HepG2 (cell line): ENCODE data around the gene SRP14. TPM values are rescaled to one million over a fixed set of nuclear protein-coding genes. Genes with fewer than 3 reads are reported as not detected.

ENCODE experiments used
- ATAC-seq: fragments of 200-7000 bp; cut with Tn5 transposase; 3 replicates; pipeline ENCODE4 v1.9.1; 2020; ENCODE audit warnings: mild to moderate bottlenecking, moderate library complexity
- BruUV-seq: library from RNA; stranded (reverse); fragments of 400-500 nt; replicated peaks from 2 replicates; lab custom pipeline; 2021; lab: Mats Ljungman, UMichigan
- CTCF ChIA-PET: fragments of 300-600 bp; formaldehyde crosslinking; extraction: SDS; loops from one replicate; lab custom pipeline; 2021; ENCODE audit warnings: low total read pairs, inconsistent platforms, low intra/inter-chr PET ratio; lab: Yijun Ruan, JAX
- POLR2A ChIA-PET: fragments of 350-600 bp; sonication (Branson Sonifier 250); formaldehyde crosslinking; loops from one replicate; lab custom pipeline; 2020; ENCODE audit warnings: antibody characterized with exemption, inconsistent platforms; lab: Yijun Ruan, JAX
- DNase-seq: peaks from one replicate; pipeline ENCODE4 v3.0.0-alpha.2; 2015; ENCODE audit warnings: low spot score
- FAIRE-seq: peaks from 3 replicates; lab custom pipeline; 2011; peaks lifted over from hg19 to GRCh38; lab: Jason Lieb, UNC
- H2AFZ ChIP-seq: one replicate; pipeline ENCODE4 v1.6.1; 2011; ENCODE audit warnings: low read length, inconsistent platforms
- H3K27ac ChIP-seq: fragments of 300-600 bp; 3 replicates; pipeline ENCODE4 v1.8.0; 2011; ENCODE audit warnings: mixed run types, mild to moderate bottlenecking, mixed read lengths, low read length, inconsistent platforms; ENCODE audit not compliant: insufficient read depth; ENCODE audit errors: extremely low read length
- H3K27me3 ChIP-seq, 2 experiments: fragments of 200-600 bp in 1 of 2; 2 replicates in 1 of 2; 3 replicates in 1 of 2; pipeline versions ENCODE4 v1.6.0 to v1.8.0; 2011; ENCODE audit warnings: low read length in 2 of 2, mild to moderate bottlenecking in 2 of 2, moderate library complexity in 2 of 2, inconsistent platforms in 1 of 2; ENCODE audit not compliant: insufficient read depth in 2 of 2, control insufficient read depth in 1 of 2
- H3K36me3 ChIP-seq, 2 experiments: fragments of 200-600 bp in 1 of 2; replicated peaks in 1 of 2; 2 replicates in 1 of 2; 3 replicates in 1 of 2; pipeline versions ENCODE4 v1.5.1 to v1.8.0; 2011; ENCODE audit warnings: low read length in 2 of 2, inconsistent platforms in 1 of 2; ENCODE audit not compliant: insufficient read depth in 2 of 2, control insufficient read depth in 1 of 2
- H3K4me1 ChIP-seq: 2 replicates; pipeline ENCODE4 v1.5.1; 2012; ENCODE audit warnings: low read length, inconsistent platforms; ENCODE audit not compliant: insufficient read depth
- H3K4me2 ChIP-seq: 2 replicates; pipeline ENCODE4 v1.6.0; 2011; ENCODE audit warnings: low read depth, low read length, inconsistent platforms
- H3K4me3 ChIP-seq, 3 experiments: fragments of 200-600 bp in 1 of 3; sonication (generic), shearing (Covaris generic) in 1 of 3; replicated peaks in 1 of 3; 2 replicates each; pipeline ENCODE4 v1.5.1; 2011 to 2016; ENCODE audit warnings: low read length in 3 of 3, inconsistent platforms in 2 of 3, low read depth in 2 of 3, mild to moderate bottlenecking in 2 of 3, control low read depth in 1 of 3, mixed read lengths in 1 of 3; ENCODE audit not compliant: insufficient read depth in 1 of 3
- H3K79me2 ChIP-seq: one replicate; pipeline ENCODE4 v1.6.1; 2011; ENCODE audit warnings: low read length, inconsistent platforms; ENCODE audit not compliant: insufficient read depth
- H3K9ac ChIP-seq: 2 replicates; pipeline ENCODE4 v1.6.0; 2011; ENCODE audit warnings: mild to moderate bottlenecking, low read depth, low read length, inconsistent platforms; ENCODE audit not compliant: insufficient read depth
- H3K9me3 ChIP-seq: 2 replicates; pipeline ENCODE4 v1.5.1; 2012; ENCODE audit warnings: mild to moderate bottlenecking, low read length
- H4K20me1 ChIP-seq: 2 replicates; pipeline ENCODE4 v1.6.0; 2011; ENCODE audit warnings: inconsistent platforms, mild to moderate bottlenecking, low read length, moderate library complexity; ENCODE audit not compliant: insufficient read depth
- KLF11 ChIP-seq: IDR thresholded peaks from 2 replicates; pipeline ENCODE4 v1.6.1; 2016; ENCODE audit warnings: missing compliant biosample characterization
- NR2F6 ChIP-seq, 2 experiments: IDR thresholded peaks; 2 replicates each; pipeline ENCODE4 v1.6.1; 2016; ENCODE audit warnings: antibody characterized with exemption in 1 of 2, mild to moderate bottlenecking in 1 of 2
- SETDB1 ChIP-seq: sonication (generic); formaldehyde crosslinking; IDR thresholded peaks from 2 replicates; pipeline ENCODE4 v1.5.1; 2020; ENCODE audit warnings: missing genetic modification reagents, mild to moderate bottlenecking, borderline replicate concordance
- ZFY ChIP-seq: sonication (generic); formaldehyde crosslinking; IDR thresholded peaks from 2 replicates; pipeline ENCODE4 v1.4.0; 2020; ENCODE audit warnings: missing genetic modification reagents
- ZNF121 ChIP-seq: sonication (generic); formaldehyde crosslinking; IDR thresholded peaks from 2 replicates; pipeline ENCODE4 v1.5.0; 2020; ENCODE audit warnings: mild to moderate bottlenecking, missing genetic modification reagents
- ZNF256 ChIP-seq: sonication (generic); formaldehyde crosslinking; conservative IDR thresholded peaks from 2 replicates; pipeline ENCODE4 v1.4.0; 2020; ENCODE audit warnings: missing genetic modification reagents
- ZNF543 ChIP-seq: sonication (generic); formaldehyde crosslinking; IDR thresholded peaks from 2 replicates; pipeline ENCODE4 v1.4.0; 2020; ENCODE audit warnings: mild to moderate bottlenecking, missing genetic modification reagents
- WGBS: methylation state at CpG from one replicate; pipeline ENCODE4 v1.1.6; 2017; ENCODE audit warnings: low lambda C conversion rate; 5-methylcytosine and 5-hydroxymethylcytosine counted together
- in situ Hi-C: cut with HindIII; loops from 2 replicates; pipeline ENCODE4 v1.10.0; 2017; ENCODE audit warnings: low pct_unique_long_range_greater_than_20kb; ENCODE audit not compliant: extremely low pct_ligation_motif_present
- intact Hi-C: fragments of 100-400 bp; cut with micrococcal nuclease; formaldehyde crosslinking; loops from one replicate; pipeline ENCODE4 v1.10.0; 2022; ENCODE audit not compliant: unreplicated experiment
- polyA plus RNA-seq, 8 experiments: library from polyadenylated mRNA; depleted of rRNA in 3 of 8; stranded (reverse) in 7 of 8; unstranded in 1 of 8; fragments of >200 nt; fragmentation: Illumina TruSeq in 4 of 8; extraction: Trizol in 4 of 8; gene quantifications; 2 replicates each; pipeline versions ENCODE4 v1.2.1 to v1.2.3, GENCODE V29; 2011 to 2016; ENCODE audit warnings: low read depth in 4 of 8, missing spikeins in 1 of 8, mixed read lengths in 1 of 8; ENCODE audit not compliant: insufficient read depth in 1 of 8
- total RNA-seq, 5 experiments: library from RNA; depleted of rRNA; stranded (reverse); fragments of >200 nt; fragmentation: Illumina TruSeq; extraction: Trizol; gene quantifications; 2 replicates each; pipeline ENCODE4 v1.2.3, GENCODE V29; 2016; ENCODE audit warnings: low read depth in 1 of 5
- TF ChIP-seq, protein P1 (sequence below): sonication (generic); formaldehyde crosslinking; IDR thresholded peaks from 2 replicates; pipeline ENCODE4 v1.5.0; 2020; ENCODE audit warnings: missing genetic modification reagents

SRP14 gene
- total and polyA plus RNA-seq, 2 of the 13 experiments (the other 11 are each of a cell fraction or from before 2014, with no cell fraction given), result 208 to 356 TPM

DNA sequence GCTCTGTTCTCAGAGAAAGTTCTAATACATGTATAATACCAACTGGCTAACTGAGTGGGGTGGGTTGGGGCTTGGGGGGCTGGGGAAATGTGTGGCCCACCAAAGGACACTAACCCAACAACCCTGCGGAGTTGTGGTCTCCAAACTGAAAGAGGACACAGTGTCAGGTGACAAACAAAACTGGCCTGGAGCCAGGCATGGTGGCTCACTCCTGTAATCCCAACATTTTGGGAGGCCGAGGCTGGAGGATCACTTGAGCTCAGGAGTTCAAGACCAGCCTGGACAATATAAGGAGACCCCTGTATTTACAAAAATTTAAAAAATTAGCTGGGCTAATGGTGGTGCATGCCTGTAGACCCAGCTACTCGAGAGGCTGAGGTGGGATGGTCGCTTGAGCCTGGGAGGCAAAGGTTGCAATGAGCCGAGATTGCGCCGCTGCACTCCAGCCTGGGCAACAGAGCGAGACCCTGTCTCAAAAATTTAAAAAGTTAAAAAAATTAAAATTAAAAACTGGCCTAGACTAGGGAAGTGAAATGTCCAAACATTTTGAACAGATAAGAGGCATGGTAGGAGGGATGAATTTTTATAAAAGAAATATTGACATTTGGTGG, 31.7 kb upstream of the SRP14 start:
- Histone ChIP-seq H3K4me3 (no peak overlapping the region), H3K4me1 (peaks cover 48% of the 10 kb centered on the region), H3K9me3 (no peaks in the 10 kb centered on the region), H3K36me3 (no peaks in the 10 kb centered on the region), H3K27me3 (no peaks in the 10 kb centered on the region), H3K79me2 (no peaks in the 10 kb centered on the region), H2AFZ (no peak overlapping the region), H3K27ac (peak overlapping the region; percentile 69), H3K4me2 (no peak overlapping the region), H3K9ac (no peak overlapping the region), H4K20me1 (no peaks in the 10 kb centered on the region)
- FAIRE-seq (no peak), DNase-seq (no peak), ATAC-seq (no peak)
- ChIA-PET CTCF (no interaction called here), POLR2A (interaction anchor here (0.6 to 4.6 kb wide), 8 partner anchors 11 to 520 kb away, joined by 3 to 45 read pairs (median 14); partner anchors contain the start of gene BUB1B)
- BruUV-seq, result no TSS peak
- intact Hi-C loops, result no loop called here
- 88% methylated on average over 7 of the region's 8 CpGs for WGBS
- TF ChIP-seq ZNF256 (no peak), KLF11 (CRISPR knock-in tag) (no peak), ZNF543 (CRISPR knock-in tag) (no peak), ZNF121 (CRISPR knock-in tag) (peak; percentile 16; the same call in 1 of the 2 replicates)
- in situ Hi-C loops, result no loop called here

DNA sequence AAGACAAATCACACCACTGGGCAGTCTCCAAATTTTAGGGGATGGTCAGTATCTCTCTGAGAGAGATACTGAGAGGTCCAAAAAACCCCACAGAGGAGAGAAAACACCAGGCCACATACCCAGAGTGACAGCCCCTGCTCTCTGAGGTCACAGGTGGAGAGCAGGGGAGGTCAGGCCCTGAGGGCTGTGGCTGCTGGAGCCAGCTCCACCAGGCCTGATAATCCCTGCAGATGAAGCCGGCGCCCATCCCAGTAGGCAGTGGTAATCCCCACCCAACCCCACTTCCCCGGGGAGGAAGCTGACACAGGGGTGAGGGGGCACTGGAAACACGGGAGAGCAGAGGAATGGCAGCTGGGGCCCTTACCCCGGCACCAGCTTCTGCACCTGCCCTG, 31.2 kb upstream of the SRP14 start:
- TF ChIP-seq ZFY (CRISPR knock-in tag), result 0 out of 2 replicates have a peak, but pooled peaks have one; percentile 12
- TF ChIP-seq, protein P1, sequence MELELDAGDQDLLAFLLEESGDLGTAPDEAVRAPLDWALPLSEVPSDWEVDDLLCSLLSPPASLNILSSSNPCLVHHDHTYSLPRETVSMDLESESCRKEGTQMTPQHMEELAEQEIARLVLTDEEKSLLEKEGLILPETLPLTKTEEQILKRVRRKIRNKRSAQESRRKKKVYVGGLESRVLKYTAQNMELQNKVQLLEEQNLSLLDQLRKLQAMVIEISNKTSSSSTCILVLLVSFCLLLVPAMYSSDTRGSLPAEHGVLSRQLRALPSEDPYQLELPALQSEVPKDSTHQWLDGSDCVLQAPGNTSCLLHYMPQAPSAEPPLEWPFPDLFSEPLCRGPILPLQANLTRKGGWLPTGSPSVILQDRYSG (CRISPR knock-in tag), result no peak
- TF ChIP-seq SETDB1 (CRISPR knock-in tag), result no peak
- 0 out of 2 replicates have a peak, but pooled peaks have one; percentile 21 for TF ChIP-seq NR2F6 (IDR thresholded peaks at IDR 0.05)
- TF ChIP-seq NR2F6 (CRISPR knock-in tag; IDR thresholded peaks at IDR 0.05), result no peak
- TF ChIP-seq, all 625 proteins: peak for 2
- Histone ChIP-seq H3K27ac (peak overlapping the region; percentile 69), H3K27me3 (no peaks in the 10 kb centered on the region), H3K9me3 (no peaks in the 10 kb centered on the region), H3K9ac (peak overlapping the region; percentile 80), H3K4me3 (peak overlapping the region in 1 of 3 experiments; percentile 69; a peak in 2 of 6 replicates), H3K79me2 (no peaks in the 10 kb centered on the region), H4K20me1 (no peaks in the 10 kb centered on the region), H3K4me1 (peaks cover 43% of the 10 kb centered on the region), H3K4me2 (peak overlapping the region; percentile 94), H3K36me3 (no peaks in the 10 kb centered on the region), H2AFZ (no peak overlapping the region)
- 22% methylated on average over 2 of the region's 5 CpGs for WGBS
- ChIA-PET CTCF (no interaction called here), POLR2A (interaction anchor here (0.6 to 4.6 kb wide), 9 partner anchors 8 to 521 kb away, joined by 3 to 45 read pairs (median 12); partner anchors contain the start of gene BUB1B)
- ATAC-seq (peak; percentile 59), FAIRE-seq (no peak), DNase-seq (no peak)
- intact Hi-C loops, result no loop called here
- BruUV-seq, result no TSS peak
- in situ Hi-C loops, result no loop called here
